ENCODE results near the gene KBTBD6. TPM values are rescaled to one million over a fixed set of nuclear protein-coding genes. Genes with fewer than 3 reads are reported as not detected.
"Not testable (repeated sequence)": the region's sequence is repeated elsewhere in the genome, so short reads cannot be mapped to it uniquely, and the experiment has no call there.

KBTBD6 gene
- total and polyA plus RNA-seq, 4 donors = 2.4 to 10.4 (median 4.8) TPM

DNA sequence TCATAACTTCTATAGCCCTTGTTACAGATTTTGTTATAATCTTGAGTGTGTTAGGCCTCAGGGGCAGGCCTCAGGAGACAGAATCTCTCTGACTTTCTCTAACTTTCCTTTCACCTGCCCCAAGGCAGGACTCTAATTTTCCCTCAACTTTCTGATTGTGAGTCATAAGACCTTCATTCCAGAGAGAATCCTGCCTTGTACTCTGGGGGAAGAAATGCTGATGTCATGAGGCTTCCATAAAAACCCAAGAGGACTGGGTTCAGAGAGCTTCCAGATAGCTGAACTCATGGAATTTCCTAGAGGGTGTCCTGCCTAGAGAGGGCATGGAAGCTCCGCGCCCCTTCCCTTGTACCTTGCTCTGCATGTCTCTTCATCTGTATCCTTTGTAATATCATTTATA is 5.3 kb upstream of the KBTBD6 start:
- no peak overlapping the region for H3K4me3 ChIP-seq
- H3K27me3 ChIP-seq (ENCODE audit: control insufficient read depth in 3 of 3, insufficient read depth in 3 of 3, low read length in 2 of 3) = no peaks in the 10 kb centered on the region
- peaks cover 0 to 8% (median 0%) of the 10 kb centered on the region in 5 donors for H3K4me1 ChIP-seq (ENCODE audit: control insufficient read depth in 5 of 5, insufficient read depth in 5 of 5, low read length in 5 of 5)
- no peak overlapping the region for H3K9ac ChIP-seq (ENCODE audit: insufficient read depth in 1 of 2, low read length in 2 of 2)
- no peak overlapping the region for H3K27ac ChIP-seq (ENCODE audit: low read depth in 1 of 2, low read length in 1 of 2)
- WGBS, 2 donors = 93 to 97% methylated on average over 2 of the region's 2 CpGs
- no peaks in the 10 kb centered on the region for H3K36me3 ChIP-seq (ENCODE audit: control insufficient read depth in 4 of 4, insufficient read depth in 4 of 4, low read length in 4 of 4)
- no peaks in the 10 kb centered on the region for H3K9me3 ChIP-seq (ENCODE audit: control insufficient read depth in 4 of 4, insufficient read depth in 3 of 4, low read length in 3 of 4)
- ATAC-seq (ENCODE audit: insufficient read depth, low FRiP score) (no peak), DNase-seq (no peak)
- TF ChIP-seq, protein P1, sequence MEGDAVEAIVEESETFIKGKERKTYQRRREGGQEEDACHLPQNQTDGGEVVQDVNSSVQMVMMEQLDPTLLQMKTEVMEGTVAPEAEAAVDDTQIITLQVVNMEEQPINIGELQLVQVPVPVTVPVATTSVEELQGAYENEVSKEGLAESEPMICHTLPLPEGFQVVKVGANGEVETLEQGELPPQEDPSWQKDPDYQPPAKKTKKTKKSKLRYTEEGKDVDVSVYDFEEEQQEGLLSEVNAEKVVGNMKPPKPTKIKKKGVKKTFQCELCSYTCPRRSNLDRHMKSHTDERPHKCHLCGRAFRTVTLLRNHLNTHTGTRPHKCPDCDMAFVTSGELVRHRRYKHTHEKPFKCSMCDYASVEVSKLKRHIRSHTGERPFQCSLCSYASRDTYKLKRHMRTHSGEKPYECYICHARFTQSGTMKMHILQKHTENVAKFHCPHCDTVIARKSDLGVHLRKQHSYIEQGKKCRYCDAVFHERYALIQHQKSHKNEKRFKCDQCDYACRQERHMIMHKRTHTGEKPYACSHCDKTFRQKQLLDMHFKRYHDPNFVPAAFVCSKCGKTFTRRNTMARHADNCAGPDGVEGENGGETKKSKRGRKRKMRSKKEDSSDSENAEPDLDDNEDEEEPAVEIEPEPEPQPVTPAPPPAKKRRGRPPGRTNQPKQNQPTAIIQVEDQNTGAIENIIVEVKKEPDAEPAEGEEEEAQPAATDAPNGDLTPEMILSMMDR (IDR thresholded peaks at IDR 0.05; ENCODE audit: control extremely low read depth, extremely low read depth) = no peak

DNA sequence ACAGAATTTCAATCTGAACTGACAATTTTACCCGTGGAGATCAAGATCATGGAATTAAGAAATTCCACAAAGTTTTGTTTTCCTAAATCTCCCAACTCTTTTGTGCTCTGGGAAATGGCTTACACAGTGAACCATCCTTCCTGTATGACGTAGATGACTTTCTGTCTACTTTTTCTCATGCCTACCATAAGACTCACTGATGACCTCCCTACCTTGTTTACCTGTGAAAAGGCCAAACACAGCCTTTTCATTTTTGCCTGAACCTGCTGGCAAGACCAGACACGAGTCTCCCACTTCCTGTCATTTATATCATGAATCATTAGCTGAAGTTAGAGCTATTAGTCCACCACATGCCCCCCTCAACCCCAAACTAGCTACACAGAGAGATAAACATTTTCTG is 4.6 kb upstream of the KBTBD6 start:
- H3K9ac ChIP-seq (ENCODE audit: insufficient read depth in 1 of 2, low read length in 2 of 2) = no peak overlapping the region
- H3K27ac ChIP-seq (ENCODE audit: low read depth in 1 of 2, low read length in 1 of 2) = no peak overlapping the region
- no peak overlapping the region for H3K4me3 ChIP-seq
- ATAC-seq (ENCODE audit: insufficient read depth, low FRiP score) = no peak
- H3K4me1 ChIP-seq (ENCODE audit: control insufficient read depth in 5 of 5, insufficient read depth in 5 of 5, low read length in 5 of 5) = peaks cover 0 to 8% (median 0%) of the 10 kb centered on the region in 5 donors
- no peaks in the 10 kb centered on the region for H3K9me3 ChIP-seq (ENCODE audit: control insufficient read depth in 4 of 4, insufficient read depth in 3 of 4, low read length in 3 of 4)
- no peaks in the 10 kb centered on the region for H3K27me3 ChIP-seq (ENCODE audit: control insufficient read depth in 3 of 3, insufficient read depth in 3 of 3, low read length in 2 of 3)
- no peak for DNase-seq
- TF ChIP-seq, protein P1 (IDR thresholded peaks at IDR 0.05; ENCODE audit: control extremely low read depth, extremely low read depth) = no peak
- 74 to 83% methylated on average over 3 of the region's 3 CpGs for WGBS, 2 donors
- H3K36me3 ChIP-seq (ENCODE audit: control insufficient read depth in 4 of 4, insufficient read depth in 4 of 4, low read length in 4 of 4) = no peaks in the 10 kb centered on the region

DNA sequence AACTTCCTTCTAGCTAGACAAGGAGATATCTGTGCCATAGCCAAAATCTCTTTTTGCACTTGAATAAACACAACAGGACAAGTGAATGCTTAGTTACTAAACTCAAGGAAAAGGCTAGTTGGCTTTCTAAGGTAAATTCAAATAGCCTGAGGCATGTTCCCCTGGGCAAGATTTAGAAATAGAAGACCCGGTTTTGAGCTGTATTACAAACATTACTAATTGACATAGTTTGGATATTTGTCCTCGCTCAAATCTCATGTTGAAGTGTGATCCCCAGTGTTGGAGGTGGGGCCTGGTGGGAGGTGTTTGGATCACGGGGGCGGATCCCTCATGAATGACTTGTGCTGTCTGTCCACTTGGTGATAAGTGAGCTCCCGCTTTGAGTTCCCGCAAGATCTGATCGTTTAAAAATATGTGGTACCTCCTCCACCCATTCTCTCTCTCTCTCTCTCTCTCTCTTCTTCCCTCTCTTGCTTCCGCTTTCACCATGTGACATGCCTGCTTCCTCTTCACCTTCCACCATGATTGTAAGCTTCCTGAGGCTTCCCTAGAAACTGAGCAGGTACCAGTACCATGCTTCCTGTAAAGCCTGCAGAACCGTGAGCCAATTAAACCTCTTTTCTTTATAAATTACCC is 3.9 kb upstream of the KBTBD6 start:
- H3K27me3 ChIP-seq (ENCODE audit: control insufficient read depth in 3 of 3, insufficient read depth in 3 of 3, low read length in 2 of 3) = no peaks in the 10 kb centered on the region
- TF ChIP-seq, protein P1 (IDR thresholded peaks at IDR 0.05; ENCODE audit: control extremely low read depth, extremely low read depth) = no peak
- no peak for DNase-seq
- H3K9ac ChIP-seq (ENCODE audit: insufficient read depth in 1 of 2, low read length in 2 of 2) = no peak overlapping the region
- H3K27ac ChIP-seq (ENCODE audit: low read depth in 1 of 2, low read length in 1 of 2) = no peak overlapping the region
- H3K36me3 ChIP-seq (ENCODE audit: control insufficient read depth in 4 of 4, insufficient read depth in 4 of 4, low read length in 4 of 4) = no peaks in the 10 kb centered on the region
- no peak for ATAC-seq (ENCODE audit: insufficient read depth, low FRiP score)
- H3K4me1 ChIP-seq (ENCODE audit: control insufficient read depth in 5 of 5, insufficient read depth in 5 of 5, low read length in 5 of 5) = peaks cover 0 to 11% (median 3%) of the 10 kb centered on the region in 5 donors
- WGBS, 2 donors = 90 to 91% methylated on average over 9 of the region's 9 CpGs
- no peaks in the 10 kb centered on the region for H3K9me3 ChIP-seq (ENCODE audit: control insufficient read depth in 4 of 4, insufficient read depth in 3 of 4, low read length in 3 of 4)
- no peak overlapping the region for H3K4me3 ChIP-seq

DNA sequence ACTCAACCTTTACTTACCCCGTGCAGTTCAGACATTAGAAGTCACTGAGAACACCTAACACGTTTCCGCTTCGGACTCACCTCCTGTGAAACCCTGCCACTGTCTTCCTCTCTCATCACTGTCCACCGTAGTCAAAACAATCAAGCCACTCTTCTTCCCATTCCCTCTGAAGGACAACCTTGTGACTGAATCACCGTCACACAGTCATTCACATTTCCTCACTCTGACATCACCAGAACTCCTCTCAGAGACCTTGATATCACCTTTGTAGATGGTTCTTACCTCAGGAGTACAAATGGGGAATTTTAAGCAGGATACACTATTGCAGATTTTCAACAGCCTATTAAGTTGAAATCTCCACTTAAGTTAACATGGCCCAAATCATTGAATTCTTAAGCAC is 1.3 kb upstream of the KBTBD6 start:
- no peak overlapping the region for H3K27ac ChIP-seq (ENCODE audit: low read depth in 1 of 2, low read length in 1 of 2)
- DNase-seq = no peak
- peaks cover 0 to 26% (median 9%) of the 10 kb centered on the region in 5 donors for H3K4me1 ChIP-seq (ENCODE audit: control insufficient read depth in 5 of 5, insufficient read depth in 5 of 5, low read length in 5 of 5)
- H3K9me3 ChIP-seq (ENCODE audit: control insufficient read depth in 4 of 4, insufficient read depth in 3 of 4, low read length in 3 of 4) = no peaks in the 10 kb centered on the region
- H3K9ac ChIP-seq (ENCODE audit: insufficient read depth in 1 of 2, low read length in 2 of 2) = peak overlapping the region in 1 of 2 donors; percentile 4
- ATAC-seq (ENCODE audit: insufficient read depth, low FRiP score) = no peak
- WGBS, 2 donors = 88 to 89% methylated on average over 6 of the region's 6 CpGs
- H3K27me3 ChIP-seq (ENCODE audit: control insufficient read depth in 3 of 3, insufficient read depth in 3 of 3, low read length in 2 of 3) = no peaks in the 10 kb centered on the region
- H3K4me3 ChIP-seq = no peak overlapping the region
- TF ChIP-seq, protein P1 (IDR thresholded peaks at IDR 0.05; ENCODE audit: control extremely low read depth, extremely low read depth) = no peak
- no peaks in the 10 kb centered on the region for H3K36me3 ChIP-seq (ENCODE audit: control insufficient read depth in 4 of 4, insufficient read depth in 4 of 4, low read length in 4 of 4)

DNA sequence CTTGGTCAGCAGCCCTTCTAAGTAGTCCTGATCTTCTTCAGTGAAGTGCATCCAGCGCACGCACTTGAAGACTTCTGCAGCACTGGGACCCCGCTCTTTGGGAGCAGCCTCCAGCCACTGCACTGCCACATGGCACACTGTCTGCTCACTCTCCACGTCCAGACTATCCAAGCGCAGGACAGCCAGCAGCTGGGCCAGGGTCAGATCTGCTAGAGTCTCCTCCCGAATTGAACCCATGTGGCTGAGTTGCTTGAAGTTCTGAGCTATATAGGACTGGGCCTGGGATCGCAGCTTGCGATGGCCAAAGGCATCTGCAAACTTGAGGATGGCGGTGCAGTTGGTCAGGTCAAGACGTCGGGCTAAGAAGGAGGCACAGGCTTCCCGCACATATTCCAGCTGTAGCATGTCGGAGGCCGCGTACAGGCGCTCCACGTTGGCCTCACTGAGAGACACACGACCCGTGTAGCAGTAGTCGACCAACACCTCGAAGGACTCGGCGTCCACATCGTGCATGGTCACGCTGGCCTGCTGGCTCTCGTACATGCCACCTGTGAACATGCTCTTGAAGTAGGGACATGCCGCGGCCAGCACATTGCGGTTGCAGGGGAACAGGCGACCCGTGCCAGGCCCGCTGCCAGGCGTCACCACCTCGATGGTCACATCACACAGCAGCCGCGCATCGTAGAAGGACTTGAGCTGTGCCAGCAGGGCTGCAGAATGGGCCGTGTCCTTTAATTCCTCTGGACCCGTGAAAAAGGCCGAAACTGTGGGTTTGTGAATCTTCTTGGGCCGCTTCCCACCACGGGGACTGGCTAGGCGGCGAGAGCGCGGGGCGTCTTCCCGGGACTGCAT is 716 bp downstream of the KBTBD6 start:
- not testable (repeated sequence) for H3K27me3 ChIP-seq (ENCODE audit: control insufficient read depth in 3 of 3, insufficient read depth in 3 of 3, low read length in 2 of 3); H3K36me3 ChIP-seq (ENCODE audit: control insufficient read depth in 4 of 4, insufficient read depth in 4 of 4, low read length in 4 of 4); H3K9me3 ChIP-seq (ENCODE audit: control insufficient read depth in 4 of 4, insufficient read depth in 3 of 4, low read length in 3 of 4)
- Histone ChIP-seq H3K27ac (ENCODE audit: low read depth in 1 of 2, low read length in 1 of 2) (peak overlapping the region; percentile 90 to 95), H3K9ac (ENCODE audit: insufficient read depth in 1 of 2, low read length in 2 of 2) (peak overlapping the region; percentile 82 to 90), H3K4me1 (ENCODE audit: control insufficient read depth in 5 of 5, insufficient read depth in 5 of 5, low read length in 5 of 5) (peaks cover 0 to 29% (median 11%) of the 10 kb centered on the region in 5 donors), H3K4me3 (peak overlapping the region; percentile 77)
- 23 to 27% methylated on average over 48 of the region's 48 CpGs for WGBS, 2 donors
- ATAC-seq (ENCODE audit: insufficient read depth, low FRiP score) = peak; percentile 15
- peak in 1 of 3 donors; percentile 13 for DNase-seq

Data from lung (tissue), 12 donors.